Islet precursor cell (in vitro differentiated cells): ENCODE measurements around the gene NAGK.
"Not testable (repeated sequence)": the region's sequence is repeated elsewhere in the genome, so short reads cannot be mapped to it uniquely, and the experiment has no call there.

Experiments used
- DNase-seq: peaks from one replicate; pipeline ENCODE4 v3.0.0-alpha.2; 2018

The NAGK gene

DNA sequence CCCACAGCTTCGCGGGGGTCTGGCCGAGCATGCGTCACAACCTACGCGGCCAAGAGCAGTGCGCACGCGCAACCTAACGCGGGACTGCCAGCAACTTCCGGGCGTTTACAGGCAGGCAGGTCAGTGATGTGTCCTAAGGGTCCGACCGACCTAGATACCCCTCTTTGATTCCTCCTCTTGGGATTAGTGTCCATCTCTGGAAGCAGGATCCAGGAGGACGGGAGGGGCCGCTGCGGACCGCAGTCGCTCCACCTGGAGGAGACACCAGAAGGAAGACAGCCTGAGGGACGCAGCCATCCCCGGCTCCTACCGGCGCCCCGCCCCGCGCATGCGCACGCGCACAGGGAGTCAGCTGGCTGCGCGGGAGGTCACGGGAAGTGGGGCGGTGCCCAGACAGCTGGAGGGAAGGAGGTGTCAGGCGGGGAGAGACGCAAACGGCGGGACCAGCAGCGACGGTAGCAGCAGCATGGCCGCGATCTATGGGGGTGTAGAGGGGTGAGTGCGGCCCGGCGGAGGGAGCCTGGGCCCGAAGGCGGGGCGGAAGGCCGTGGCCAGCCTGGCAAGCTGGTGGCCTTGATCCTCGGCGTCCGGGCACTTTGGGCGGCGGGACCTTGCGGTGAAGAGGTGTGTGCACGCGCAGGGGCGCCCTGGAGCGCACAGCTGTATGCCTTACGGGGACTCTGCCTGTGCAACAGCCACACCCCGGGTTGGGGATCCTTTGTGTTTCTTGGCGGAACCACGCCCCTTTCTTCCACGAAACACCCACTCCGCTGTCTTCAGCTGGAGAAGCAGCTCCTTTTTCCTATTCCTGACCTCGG lies at the start of gene NAGK:
Gene NAGK (plus strand): TSS at position 431 of the 818 bp plus-strand sequence. CDS start 36 bp downstream, at position 467.
- peak; percentile 98 for DNase-seq

- not testable (repeated sequence) for DNase-seq
Observed at GRCh38 chr2:71019989-71020388, 48.5 kb upstream of the NAGK start.

- DNase-seq: not testable (repeated sequence)
Observed at GRCh38 chr2:71021394-71021793, 47.1 kb upstream of the NAGK start.

DNA sequence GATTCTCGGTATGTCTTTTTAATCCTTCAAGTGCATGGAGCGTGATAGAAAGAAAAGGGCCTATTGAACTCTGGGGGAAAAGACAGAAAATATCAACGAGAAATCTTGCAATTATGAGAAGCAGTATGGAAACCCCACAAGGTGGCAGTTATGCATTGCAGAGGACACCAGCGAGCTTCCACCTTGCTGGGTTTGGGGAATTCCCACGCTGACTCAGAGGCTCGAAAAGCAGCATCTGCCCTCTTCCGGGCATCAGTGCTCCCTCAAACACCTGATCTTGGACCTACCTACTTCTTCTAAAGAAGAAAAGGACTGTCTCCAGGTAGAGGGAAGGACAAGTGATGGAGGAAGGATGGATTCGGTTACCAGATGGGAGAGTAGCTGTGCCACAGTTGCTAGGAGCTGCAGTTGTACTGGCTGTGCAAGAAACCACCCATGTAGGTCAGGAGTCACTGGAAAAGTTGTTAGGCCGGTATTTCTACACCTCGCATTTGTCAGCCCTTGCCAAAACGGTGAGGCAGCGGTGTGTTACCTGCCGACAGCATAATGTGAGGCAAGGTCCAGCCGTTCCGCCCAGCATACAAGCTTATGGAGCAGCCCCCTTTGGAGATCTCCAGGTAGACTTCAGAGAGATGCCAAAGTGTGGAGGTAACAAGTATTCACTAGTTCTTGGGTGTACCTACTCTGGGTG lies 44.8 kb upstream of the NAGK start:
- DNase-seq: not testable (repeated sequence)

DNA sequence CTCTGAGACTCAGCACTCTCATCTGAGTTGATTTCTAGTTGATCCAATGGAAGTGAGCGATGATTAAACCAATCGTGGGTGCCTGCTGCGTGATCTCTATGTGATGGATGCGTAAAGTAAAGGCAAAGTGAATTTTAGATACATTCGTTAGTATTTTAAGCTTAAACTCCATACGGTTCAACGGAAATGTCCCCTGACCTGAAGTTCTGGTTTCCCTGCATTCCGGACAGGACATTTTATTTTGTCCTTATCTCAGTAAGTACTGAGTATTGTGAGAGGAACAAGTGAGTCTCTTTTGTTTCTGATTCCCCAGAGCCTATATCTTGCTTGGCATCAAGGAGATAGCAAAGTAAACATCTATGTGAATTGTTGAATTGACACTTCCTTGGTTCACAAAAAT lies 32.2 kb upstream of the NAGK start:
- DNase-seq: not testable (repeated sequence)

GRCh38 chr2:71042287-71042686 lies 26.2 kb upstream of the NAGK start:
- no peak for DNase-seq

DNA sequence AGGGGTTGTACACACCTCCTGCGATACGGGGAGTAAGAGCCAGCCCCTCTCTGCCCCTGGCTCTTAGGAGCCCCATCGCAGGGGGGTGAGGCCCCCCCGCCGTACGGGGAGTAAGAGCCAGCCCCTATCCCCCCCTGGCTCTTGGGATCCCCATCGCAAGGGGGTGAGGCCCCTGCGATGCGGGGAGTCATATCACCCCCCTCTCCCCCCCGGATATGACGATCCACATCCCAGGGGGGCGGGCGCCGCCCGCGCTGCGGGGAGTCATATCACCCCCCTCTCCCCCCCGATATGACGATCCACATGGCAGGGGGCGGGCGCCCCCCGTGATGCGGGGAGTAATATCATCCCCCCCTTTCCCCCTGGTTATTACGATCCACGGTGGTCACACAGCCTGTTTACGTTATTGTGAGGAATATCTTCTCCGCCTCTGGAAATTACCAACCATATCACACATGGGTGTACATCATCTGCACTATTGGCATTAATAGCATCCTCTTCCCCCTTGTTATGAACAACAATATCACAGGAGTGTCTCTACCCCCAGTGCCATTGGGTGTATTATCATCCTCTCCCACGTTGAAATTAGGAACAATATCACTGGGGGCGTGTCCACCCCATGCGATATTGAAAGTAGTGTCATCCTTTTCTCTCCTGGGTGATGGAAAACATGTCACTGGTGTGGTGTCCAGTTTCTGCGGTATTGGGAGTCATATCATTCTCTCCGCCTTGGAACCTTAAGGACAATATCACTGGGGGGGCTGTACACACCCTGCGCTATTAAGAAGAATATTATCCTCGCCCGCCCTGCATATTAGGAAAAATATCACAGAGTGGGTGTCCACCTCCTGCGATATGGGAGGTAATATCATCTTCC lies 24.7 kb upstream of the NAGK start:
- DNase-seq: no peak

- DNase-seq: no peak
Observed at GRCh38 chr2:71045151-71045550, 23.3 kb upstream of the NAGK start.

DNA sequence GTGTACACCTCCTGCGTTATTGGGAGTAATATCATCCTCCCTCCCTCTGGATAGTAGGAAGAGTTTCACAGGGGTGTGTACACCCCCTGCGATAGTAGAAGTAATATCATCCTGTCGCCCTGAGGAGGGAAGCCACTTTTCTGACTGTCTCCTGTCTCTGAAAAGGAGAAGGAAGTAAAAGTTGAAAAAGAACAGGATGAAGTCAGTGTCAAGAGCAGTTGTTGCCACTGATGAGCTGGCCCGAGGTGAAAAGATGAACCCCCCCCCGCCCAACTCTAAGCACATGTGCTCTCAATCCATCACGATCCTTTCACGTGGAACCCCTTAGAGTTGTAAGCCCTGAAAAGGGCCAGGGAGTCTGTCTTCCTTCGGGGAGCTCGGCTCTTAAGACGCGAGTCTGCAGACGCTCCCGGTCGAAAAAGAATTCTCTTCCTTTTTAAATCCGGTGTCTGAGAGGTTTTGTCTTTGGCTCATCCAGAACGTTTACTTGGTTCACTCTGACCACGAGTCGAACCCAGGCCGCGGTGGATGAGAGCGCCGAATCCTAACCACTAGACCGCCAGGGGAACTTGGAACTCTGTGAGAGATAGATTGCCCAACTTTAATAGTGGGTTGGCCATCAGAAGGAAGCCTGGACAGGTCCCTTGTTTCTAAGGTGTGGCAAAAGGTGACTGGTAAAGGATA lies 22.4 kb upstream of the NAGK start:
- DNase-seq: no peak

GRCh38 chr2:71048096-71048495 lies 20.4 kb upstream of the NAGK start:
- DNase-seq: peak; percentile 62

GRCh38 chr2:71049704-71050360 lies 18.6 kb upstream of the NAGK start:
- peak; percentile 69 for DNase-seq

DNA sequence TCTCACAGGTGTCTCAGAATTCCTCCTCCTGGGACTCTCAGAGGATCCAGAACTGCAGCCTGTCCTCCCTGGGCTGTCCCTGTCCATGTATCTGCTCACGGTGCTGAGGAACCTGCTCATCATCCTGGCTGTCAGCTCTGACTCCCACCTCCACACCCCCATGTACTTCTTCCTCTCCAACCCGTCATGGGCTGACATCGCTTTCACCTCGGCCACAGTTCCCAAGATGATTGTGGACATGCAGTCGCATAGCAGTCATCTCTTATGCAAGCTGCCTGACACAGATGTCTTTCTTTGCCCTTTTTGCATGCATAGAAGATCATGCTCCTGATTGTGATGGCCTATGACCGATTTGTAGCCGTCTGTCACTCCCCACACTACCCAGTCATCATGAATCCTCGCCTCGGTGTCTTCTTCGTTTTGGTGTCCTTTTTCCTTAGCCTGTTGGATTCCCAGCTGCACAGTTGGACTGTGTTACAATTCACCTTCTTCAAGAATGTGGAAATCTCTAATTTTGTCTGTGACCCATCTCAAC lies 13.2 kb upstream of the NAGK start:
- not testable (repeated sequence) for DNase-seq

DNA sequence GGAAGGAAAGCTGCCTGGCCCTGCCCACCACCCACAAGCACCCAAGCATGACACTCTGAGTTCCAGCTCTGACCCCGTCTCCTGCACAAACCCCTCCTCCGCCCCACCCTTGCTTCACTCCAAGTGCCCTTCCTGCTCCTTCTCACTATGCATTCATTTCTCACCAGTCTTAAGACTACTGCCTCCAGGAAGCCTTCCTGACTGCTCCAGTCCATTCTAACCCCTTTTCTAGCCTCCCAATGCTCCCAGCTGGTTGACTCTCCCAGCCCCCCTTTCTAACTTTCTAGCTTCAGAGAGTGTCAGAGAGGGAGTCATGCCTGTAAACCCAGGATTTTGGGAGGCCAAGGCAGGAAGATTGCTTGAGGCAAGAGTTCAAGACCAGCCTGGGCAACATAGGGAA lies 8.2 kb upstream of the NAGK start:
- DNase-seq: no peak

- DNase-seq: peak; percentile 14
Observed at GRCh38 chr2:71060871-71061270, 7.6 kb upstream of the NAGK start.

- DNase-seq: no peak
Observed at GRCh38 chr2:71063216-71063615, 5.2 kb upstream of the NAGK start.

DNA sequence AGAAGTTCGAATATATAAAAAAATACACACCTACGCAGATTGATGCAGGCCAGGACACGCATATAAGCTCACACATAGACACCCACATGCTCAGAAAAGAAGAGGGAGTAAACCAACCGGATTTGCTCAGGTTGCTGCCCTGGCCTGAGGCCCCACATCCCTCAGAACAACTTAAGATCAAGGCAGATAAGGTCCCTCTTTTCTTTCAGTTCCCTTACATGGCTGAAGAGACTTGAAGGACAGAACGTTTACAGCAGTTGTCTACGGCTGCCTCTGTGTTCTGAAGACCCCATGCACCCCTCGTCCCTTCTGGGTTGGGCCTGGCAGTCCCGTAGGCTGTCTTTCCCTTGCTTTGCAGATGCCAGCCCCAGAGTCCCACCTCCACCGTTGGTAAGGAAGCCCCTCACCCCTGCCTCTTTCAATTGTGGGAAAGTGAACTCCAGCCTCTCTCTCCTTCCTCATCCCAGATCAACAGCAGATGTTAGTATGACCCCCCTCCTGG lies 4.3 kb upstream of the NAGK start:
- no peak for DNase-seq

DNA sequence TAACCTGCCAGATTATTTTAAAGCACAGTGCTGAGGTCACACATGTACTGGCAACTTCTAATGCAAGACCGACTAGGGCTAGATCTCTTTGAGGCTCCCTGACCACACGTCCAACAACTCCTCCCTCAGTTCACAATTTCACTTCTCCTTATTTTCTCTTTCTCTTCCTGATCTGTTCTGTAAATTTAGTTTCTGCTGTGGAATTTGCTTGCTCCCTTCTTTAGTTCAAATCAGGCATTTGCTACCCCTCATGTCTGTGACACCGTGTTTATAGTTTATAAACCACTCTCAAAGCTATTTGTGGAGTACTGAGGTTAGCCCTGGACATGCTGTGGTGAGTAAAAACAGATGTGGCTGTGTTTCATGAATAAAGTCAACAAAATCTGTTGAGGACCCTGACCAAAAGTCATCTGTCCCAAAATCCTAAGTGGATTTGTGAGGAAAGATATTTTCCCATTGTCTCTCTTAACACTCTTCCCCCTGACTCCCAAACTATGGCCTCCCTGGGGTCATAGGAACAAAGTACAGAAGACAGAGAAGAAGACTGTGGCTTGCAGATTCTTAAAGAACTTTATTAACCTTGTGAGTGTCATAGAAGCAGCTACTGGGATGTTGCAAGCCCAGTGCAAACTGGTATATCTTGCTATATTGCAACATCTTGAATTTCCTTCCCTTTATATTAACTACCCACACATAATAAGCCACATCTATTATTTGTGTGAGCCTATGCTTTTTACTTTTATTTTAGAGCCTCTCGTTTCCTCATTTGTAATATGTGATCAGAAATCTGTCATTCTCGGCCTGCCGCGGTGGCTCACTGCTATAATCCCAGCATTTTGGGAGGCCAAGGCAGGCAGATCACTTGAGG lies 3.5 kb upstream of the NAGK start:
- DNase-seq: peak; percentile 10

- peak; percentile 22 for DNase-seq
Observed at GRCh38 chr2:71066856-71067255, 1.6 kb upstream of the NAGK start.

- no peak for DNase-seq
Observed at GRCh38 chr2:71067567-71068217, 756 bp upstream of the NAGK start.

GRCh38 chr2:71069376-71069775 lies 928 bp downstream of the NAGK start:
- DNase-seq: no peak
